GM12874 (cell line): Measurements from ENCODE around the gene DAAM1.

Experiments used
- CTCF ChIP-seq: IDR thresholded peaks from 2 replicates; pipeline ENCODE4 v1.5.1; 2011; ENCODE audit warnings: low read depth, mild to moderate bottlenecking, control low read depth, low read length, moderate library complexity; ENCODE audit not compliant: insufficient read depth

The DAAM1 gene

GRCh38 chr14:59406454-59407245 is 218.2 kb downstream of the DAAM1 start:
- TF ChIP-seq CTCF: no peak

GRCh38 chr14:59407246-59408010 is 219.0 kb downstream of the DAAM1 start:
- TF ChIP-seq CTCF: no peak

GRCh38 chr14:59415836-59416602 is 227.6 kb downstream of the DAAM1 start:
- no peak for TF ChIP-seq CTCF

GRCh38 chr14:59417311-59417710 is 228.8 kb downstream of the DAAM1 start:
- TF ChIP-seq CTCF: no peak

DNA sequence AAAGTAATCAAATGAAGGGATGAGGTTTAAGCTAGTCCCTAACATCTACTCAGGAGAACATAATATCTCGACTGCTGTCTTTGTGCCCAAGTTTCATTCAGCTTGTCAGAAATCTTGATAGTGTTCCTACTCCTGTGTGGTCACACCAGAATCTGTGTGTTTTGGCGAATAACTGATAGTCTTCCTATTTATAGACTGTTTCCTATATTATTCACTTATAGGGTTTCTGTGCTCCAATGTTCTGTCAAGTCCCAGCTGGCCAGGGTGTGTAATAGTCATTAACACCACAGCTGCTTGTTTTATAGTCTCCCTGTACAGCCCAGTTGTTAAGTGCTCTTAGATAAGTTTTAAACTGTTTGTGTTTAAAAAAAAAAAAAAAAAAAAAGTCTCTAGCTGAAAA is 230.8 kb downstream of the DAAM1 start:
- TF ChIP-seq CTCF: no peak
